A673 (cell line): ENCODE measurements around the gene SLIT2.

Source experiments
- EZH2 ChIP-seq: fragments of 200-600 bp; sonication (generic); IDR thresholded peaks from 2 replicates; pipeline ENCODE4 v1.6.1; 2017; ENCODE audit warnings: borderline replicate concordance, low read depth, mild to moderate bottlenecking, mixed read lengths, antibody characterized with exemption, low read length; ENCODE audit not compliant: poor library complexity, severe bottlenecking
- TF ChIP-seq, protein P1 (sequence below): fragments of 300-800, 200-600 bp; sonication (generic); conservative IDR thresholded peaks from 2 replicates; pipeline ENCODE4 v1.5.1; 2017; ENCODE audit warnings: low read depth, mild to moderate bottlenecking, antibody characterized with exemption, low read length, moderate library complexity, mixed read lengths

DNA sequence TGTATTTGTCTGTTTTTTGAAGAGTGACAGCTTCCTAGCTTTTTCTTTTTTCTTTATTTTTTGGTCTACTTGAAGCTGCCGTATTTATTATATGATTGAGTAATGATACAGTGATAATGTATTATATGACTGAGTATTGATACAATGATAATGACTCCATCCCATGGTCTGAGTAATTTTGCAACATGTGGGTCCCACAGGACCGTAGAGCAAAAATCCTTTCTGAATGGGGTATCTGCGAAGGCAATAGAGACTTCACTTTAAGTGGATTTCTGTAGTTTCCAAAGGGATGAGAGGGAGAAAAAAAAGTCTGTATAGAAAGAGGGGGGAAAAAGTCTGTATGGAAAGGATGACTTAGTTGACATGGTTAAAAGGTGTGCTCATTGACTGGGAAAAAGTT lies 41.0 kb downstream of the SLIT2 start:
- no peak for TF ChIP-seq EZH2
- TF ChIP-seq, protein P1, sequence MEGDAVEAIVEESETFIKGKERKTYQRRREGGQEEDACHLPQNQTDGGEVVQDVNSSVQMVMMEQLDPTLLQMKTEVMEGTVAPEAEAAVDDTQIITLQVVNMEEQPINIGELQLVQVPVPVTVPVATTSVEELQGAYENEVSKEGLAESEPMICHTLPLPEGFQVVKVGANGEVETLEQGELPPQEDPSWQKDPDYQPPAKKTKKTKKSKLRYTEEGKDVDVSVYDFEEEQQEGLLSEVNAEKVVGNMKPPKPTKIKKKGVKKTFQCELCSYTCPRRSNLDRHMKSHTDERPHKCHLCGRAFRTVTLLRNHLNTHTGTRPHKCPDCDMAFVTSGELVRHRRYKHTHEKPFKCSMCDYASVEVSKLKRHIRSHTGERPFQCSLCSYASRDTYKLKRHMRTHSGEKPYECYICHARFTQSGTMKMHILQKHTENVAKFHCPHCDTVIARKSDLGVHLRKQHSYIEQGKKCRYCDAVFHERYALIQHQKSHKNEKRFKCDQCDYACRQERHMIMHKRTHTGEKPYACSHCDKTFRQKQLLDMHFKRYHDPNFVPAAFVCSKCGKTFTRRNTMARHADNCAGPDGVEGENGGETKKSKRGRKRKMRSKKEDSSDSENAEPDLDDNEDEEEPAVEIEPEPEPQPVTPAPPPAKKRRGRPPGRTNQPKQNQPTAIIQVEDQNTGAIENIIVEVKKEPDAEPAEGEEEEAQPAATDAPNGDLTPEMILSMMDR: no peak
